ENCODE data around the gene OLFM3.

Gene OLFM3

GRCh38 chr1:101907264-101907663, 89.5 kb downstream of the OLFM3 start:
- H3K9ac ChIP-seq (ENCODE audit: low read length) = no peak overlapping the region
- H2BK15ac ChIP-seq (replicated peaks; ENCODE audit: low read depth) = no peak overlapping the region
- no peaks in the 10 kb centered on the region for H3K79me1 ChIP-seq (ENCODE audit: low read length)
- no peak overlapping the region for H3K18ac ChIP-seq (ENCODE audit: low read length)
- no peak overlapping the region for H2BK120ac ChIP-seq (ENCODE audit: low read depth, low read length)
- H3K23ac ChIP-seq (ENCODE audit: low read length) = no peak overlapping the region
- H2AK5ac ChIP-seq (ENCODE audit: low read length) = no peak overlapping the region
- H3K4ac ChIP-seq (ENCODE audit: low read depth, low read length) = no peak overlapping the region
- H3K56ac ChIP-seq (ENCODE audit: low read length) = no peak overlapping the region
- WGBS (ENCODE audit: extremely low coverage, insufficient coverage, low lambda C conversion rate) = no CpG with 5 or more reads among the region's 2 CpGs
- no peak overlapping the region for H3K27ac ChIP-seq (ENCODE audit: low read depth, low read length)
- no peaks in the 10 kb centered on the region for H3K79me2 ChIP-seq (ENCODE audit: control insufficient read depth, insufficient read depth, low read length)
- H4K5ac ChIP-seq (ENCODE audit: low read length) = no peak overlapping the region
- H3K27me3 ChIP-seq (ENCODE audit: insufficient read depth, low read length, poor library complexity) = no peaks in the 10 kb centered on the region
- peak; percentile 57 for DNase-seq
- no peak overlapping the region for H2BK5ac ChIP-seq (ENCODE audit: low read length)
- H3K4me2 ChIP-seq (ENCODE audit: low read length) = no peak overlapping the region
- H3K36me3 ChIP-seq (ENCODE audit: control insufficient read depth, insufficient read depth, low read length) = no peaks in the 10 kb centered on the region
- no peaks in the 10 kb centered on the region for H3K4me1 ChIP-seq (ENCODE audit: control insufficient read depth, low read depth, low read length)
- no peak overlapping the region for H3K4me3 ChIP-seq (ENCODE audit: low read length)
- no peak overlapping the region for H4K8ac ChIP-seq (ENCODE audit: low read depth, low read length)

GRCh38 chr1:101905283-101905835, 91.4 kb downstream of the OLFM3 start:
- Histone ChIP-seq H3K9ac (ENCODE audit: low read length) (no peak overlapping the region), H2AK5ac (ENCODE audit: low read length) (no peak overlapping the region), H2BK5ac (ENCODE audit: low read length) (no peak overlapping the region), H2BK15ac (replicated peaks; ENCODE audit: low read depth) (no peak overlapping the region), H4K8ac (ENCODE audit: low read depth, low read length) (no peak overlapping the region), H3K4me2 (ENCODE audit: low read length) (no peak overlapping the region), H2BK120ac (ENCODE audit: low read depth, low read length) (no peak overlapping the region), H3K36me3 (ENCODE audit: control insufficient read depth, insufficient read depth, low read length) (no peaks in the 10 kb centered on the region), H3K79me1 (ENCODE audit: low read length) (no peaks in the 10 kb centered on the region), H4K5ac (ENCODE audit: low read length) (no peak overlapping the region), H3K4me3 (ENCODE audit: low read length) (no peak overlapping the region), H3K27ac (ENCODE audit: low read depth, low read length) (no peak overlapping the region), H3K4me1 (ENCODE audit: control insufficient read depth, low read depth, low read length) (no peaks in the 10 kb centered on the region), H3K4ac (ENCODE audit: low read depth, low read length) (no peak overlapping the region), H3K79me2 (ENCODE audit: control insufficient read depth, insufficient read depth, low read length) (no peaks in the 10 kb centered on the region), H3K56ac (ENCODE audit: low read length) (no peak overlapping the region), H3K18ac (ENCODE audit: low read length) (no peak overlapping the region), H3K23ac (ENCODE audit: low read length) (no peak overlapping the region), H3K27me3 (ENCODE audit: insufficient read depth, low read length, poor library complexity) (no peaks in the 10 kb centered on the region)
- no CpG with 5 or more reads among the region's 2 CpGs for WGBS (ENCODE audit: extremely low coverage, insufficient coverage, low lambda C conversion rate)
- DNase-seq = no peak

DNA sequence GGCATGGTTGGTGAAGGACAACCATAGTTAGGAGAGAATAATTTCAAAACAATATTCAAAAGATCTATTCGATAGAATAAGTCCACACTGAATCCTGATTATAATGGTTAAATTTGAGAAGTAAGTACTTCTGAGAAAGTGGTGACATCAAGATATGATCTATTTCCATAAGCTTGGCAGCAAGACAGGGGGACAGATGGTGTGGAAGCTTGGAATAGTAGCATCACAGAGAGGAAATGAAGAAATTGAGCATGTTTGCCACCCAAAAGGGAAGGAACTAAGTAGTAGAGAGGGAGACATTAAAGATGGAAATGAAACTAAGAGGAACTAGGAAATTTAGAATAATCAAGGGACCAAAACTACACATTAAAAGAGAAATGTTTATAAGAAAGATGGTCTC, 94.5 kb downstream of the OLFM3 start:
- no peak overlapping the region for H2BK5ac ChIP-seq (ENCODE audit: low read length)
- H3K4me3 ChIP-seq (ENCODE audit: low read length) = no peak overlapping the region
- DNase-seq = no peak
- no peak overlapping the region for H2AK5ac ChIP-seq (ENCODE audit: low read length)
- no peaks in the 10 kb centered on the region for H3K4me1 ChIP-seq (ENCODE audit: control insufficient read depth, low read depth, low read length)
- no peak overlapping the region for H3K23ac ChIP-seq (ENCODE audit: low read length)
- no peaks in the 10 kb centered on the region for H3K79me1 ChIP-seq (ENCODE audit: low read length)
- no peak overlapping the region for H3K4ac ChIP-seq (ENCODE audit: low read depth, low read length)
- no peaks in the 10 kb centered on the region for H3K27me3 ChIP-seq (ENCODE audit: insufficient read depth, low read length, poor library complexity)
- no peak overlapping the region for H3K4me2 ChIP-seq (ENCODE audit: low read length)
- H2BK15ac ChIP-seq (replicated peaks; ENCODE audit: low read depth) = no peak overlapping the region
- H3K79me2 ChIP-seq (ENCODE audit: control insufficient read depth, insufficient read depth, low read length) = no peaks in the 10 kb centered on the region
- H3K9ac ChIP-seq (ENCODE audit: low read length) = no peak overlapping the region
- H4K5ac ChIP-seq (ENCODE audit: low read length) = no peak overlapping the region
- H3K56ac ChIP-seq (ENCODE audit: low read length) = no peak overlapping the region
- no peak overlapping the region for H2BK120ac ChIP-seq (ENCODE audit: low read depth, low read length)
- H3K18ac ChIP-seq (ENCODE audit: low read length) = no peak overlapping the region
- no CpG with 5 or more reads among the region's 1 CpG for WGBS (ENCODE audit: extremely low coverage, insufficient coverage, low lambda C conversion rate)
- no peaks in the 10 kb centered on the region for H3K36me3 ChIP-seq (ENCODE audit: control insufficient read depth, insufficient read depth, low read length)
- H4K8ac ChIP-seq (ENCODE audit: low read depth, low read length) = no peak overlapping the region
- no peak overlapping the region for H3K27ac ChIP-seq (ENCODE audit: low read depth, low read length)

DNA sequence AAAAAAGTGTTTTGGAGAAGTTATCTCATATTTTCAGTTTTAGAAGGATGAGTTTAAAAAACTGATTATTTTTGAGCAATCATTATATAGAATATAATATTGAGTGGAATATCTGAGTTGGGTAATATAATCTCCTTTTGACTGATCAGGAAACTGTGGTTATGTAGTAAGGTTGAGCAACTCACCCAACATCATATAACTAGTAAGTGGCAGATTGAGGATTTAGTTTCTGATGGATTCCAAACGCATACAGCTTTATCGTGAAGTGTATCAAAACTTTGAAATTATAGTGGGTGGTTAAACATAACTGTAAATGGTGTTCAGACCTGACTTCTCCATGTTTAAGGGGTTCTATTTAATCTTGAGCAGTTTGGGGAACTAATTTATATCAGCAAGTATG, 98.6 kb downstream of the OLFM3 start:
- no peak overlapping the region for H4K5ac ChIP-seq (ENCODE audit: low read length)
- WGBS (ENCODE audit: extremely low coverage, insufficient coverage, low lambda C conversion rate) = no CpG with 5 or more reads among the region's 2 CpGs
- DNase-seq = no peak
- no peak overlapping the region for H3K9ac ChIP-seq (ENCODE audit: low read length)
- H3K56ac ChIP-seq (ENCODE audit: low read length) = no peak overlapping the region
- no peak overlapping the region for H2AK5ac ChIP-seq (ENCODE audit: low read length)
- H2BK5ac ChIP-seq (ENCODE audit: low read length) = no peak overlapping the region
- H3K27me3 ChIP-seq (ENCODE audit: insufficient read depth, low read length, poor library complexity) = no peaks in the 10 kb centered on the region
- no peaks in the 10 kb centered on the region for H3K79me2 ChIP-seq (ENCODE audit: control insufficient read depth, insufficient read depth, low read length)
- no peak overlapping the region for H2BK15ac ChIP-seq (replicated peaks; ENCODE audit: low read depth)
- no peak overlapping the region for H3K18ac ChIP-seq (ENCODE audit: low read length)
- no peak overlapping the region for H3K23ac ChIP-seq (ENCODE audit: low read length)
- no peak overlapping the region for H2BK120ac ChIP-seq (ENCODE audit: low read depth, low read length)
- H3K36me3 ChIP-seq (ENCODE audit: control insufficient read depth, insufficient read depth, low read length) = no peaks in the 10 kb centered on the region
- no peaks in the 10 kb centered on the region for H3K4me1 ChIP-seq (ENCODE audit: control insufficient read depth, low read depth, low read length)
- no peak overlapping the region for H3K4me2 ChIP-seq (ENCODE audit: low read length)
- no peak overlapping the region for H3K4ac ChIP-seq (ENCODE audit: low read depth, low read length)
- H3K27ac ChIP-seq (ENCODE audit: low read depth, low read length) = no peak overlapping the region
- no peak overlapping the region for H4K8ac ChIP-seq (ENCODE audit: low read depth, low read length)
- no peak overlapping the region for H3K4me3 ChIP-seq (ENCODE audit: low read length)
- no peaks in the 10 kb centered on the region for H3K79me1 ChIP-seq (ENCODE audit: low read length)

GRCh38 chr1:101884621-101885020, 112.1 kb downstream of the OLFM3 start:
- no peak for DNase-seq
- H3K27me3 ChIP-seq (ENCODE audit: insufficient read depth, low read length, poor library complexity) = no peaks in the 10 kb centered on the region
- H3K79me1 ChIP-seq (ENCODE audit: low read length) = no peaks in the 10 kb centered on the region
- no peak overlapping the region for H3K4ac ChIP-seq (ENCODE audit: low read depth, low read length)
- H2BK15ac ChIP-seq (replicated peaks; ENCODE audit: low read depth) = no peak overlapping the region
- H3K4me1 ChIP-seq (ENCODE audit: control insufficient read depth, low read depth, low read length) = no peaks in the 10 kb centered on the region
- no peak overlapping the region for H4K5ac ChIP-seq (ENCODE audit: low read length)
- no peak overlapping the region for H4K8ac ChIP-seq (ENCODE audit: low read depth, low read length)
- no peak overlapping the region for H2BK120ac ChIP-seq (ENCODE audit: low read depth, low read length)
- no peak overlapping the region for H3K4me3 ChIP-seq (ENCODE audit: low read length)
- no peak overlapping the region for H2BK5ac ChIP-seq (ENCODE audit: low read length)
- WGBS (ENCODE audit: extremely low coverage, insufficient coverage, low lambda C conversion rate) = no CpG with 5 or more reads among the region's 2 CpGs
- no peak overlapping the region for H2AK5ac ChIP-seq (ENCODE audit: low read length)
- no peak overlapping the region for H3K56ac ChIP-seq (ENCODE audit: low read length)
- no peak overlapping the region for H3K18ac ChIP-seq (ENCODE audit: low read length)
- H3K36me3 ChIP-seq (ENCODE audit: control insufficient read depth, insufficient read depth, low read length) = no peaks in the 10 kb centered on the region
- no peak overlapping the region for H3K4me2 ChIP-seq (ENCODE audit: low read length)
- H3K79me2 ChIP-seq (ENCODE audit: control insufficient read depth, insufficient read depth, low read length) = no peaks in the 10 kb centered on the region
- no peak overlapping the region for H3K9ac ChIP-seq (ENCODE audit: low read length)
- H3K23ac ChIP-seq (ENCODE audit: low read length) = no peak overlapping the region
- H3K27ac ChIP-seq (ENCODE audit: low read depth, low read length) = no peak overlapping the region

DNA sequence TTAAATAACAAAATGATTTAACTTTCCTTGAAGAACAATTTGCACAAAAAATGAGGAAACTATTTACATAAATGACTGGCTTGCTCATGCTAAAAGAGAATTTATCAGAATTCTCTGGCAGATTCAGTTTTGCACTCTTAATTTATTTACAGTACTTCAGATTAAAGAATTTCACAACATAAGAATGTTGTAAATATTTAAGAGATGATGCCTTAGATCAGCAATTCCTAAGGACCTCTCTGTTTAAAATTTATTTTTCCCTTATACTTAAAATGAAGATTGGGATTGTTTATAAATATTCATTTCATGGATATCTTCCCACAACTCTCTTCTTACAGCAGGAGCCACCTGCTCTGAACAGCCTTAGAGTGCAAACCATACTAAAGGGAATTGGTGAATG, 120.8 kb downstream of the OLFM3 start:
- Histone ChIP-seq H2AK5ac (ENCODE audit: low read length) (no peak overlapping the region), H3K9ac (ENCODE audit: low read length) (no peak overlapping the region), H3K23ac (ENCODE audit: low read length) (no peak overlapping the region), H4K5ac (ENCODE audit: low read length) (no peak overlapping the region), H3K27me3 (ENCODE audit: insufficient read depth, low read length, poor library complexity) (no peaks in the 10 kb centered on the region), H3K4me1 (ENCODE audit: control insufficient read depth, low read depth, low read length) (no peaks in the 10 kb centered on the region), H3K4me3 (ENCODE audit: low read length) (no peak overlapping the region), H2BK15ac (replicated peaks; ENCODE audit: low read depth) (no peak overlapping the region), H3K4me2 (ENCODE audit: low read length) (no peak overlapping the region), H3K56ac (ENCODE audit: low read length) (no peak overlapping the region), H3K18ac (ENCODE audit: low read length) (no peak overlapping the region), H3K36me3 (ENCODE audit: control insufficient read depth, insufficient read depth, low read length) (no peaks in the 10 kb centered on the region), H2BK120ac (ENCODE audit: low read depth, low read length) (no peak overlapping the region), H3K79me2 (ENCODE audit: control insufficient read depth, insufficient read depth, low read length) (no peaks in the 10 kb centered on the region), H3K4ac (ENCODE audit: low read depth, low read length) (no peak overlapping the region), H2BK5ac (ENCODE audit: low read length) (no peak overlapping the region), H3K79me1 (ENCODE audit: low read length) (no peaks in the 10 kb centered on the region), H3K27ac (ENCODE audit: low read depth, low read length) (no peak overlapping the region), H4K8ac (ENCODE audit: low read depth, low read length) (no peak overlapping the region)
- DNase-seq = no peak

Measured in mesendoderm (in vitro differentiated cells).